Activated T-helper 1 cell treated with anti-CD3 and anti-CD28 coated beads, Interleukin-2, amount 50 U/mL, for 16 hours (primary cell): Measurements from ENCODE around the gene ADAM29.
"Not testable (repeated sequence)": the region's sequence is repeated elsewhere in the genome, so short reads cannot be mapped to it uniquely, and the experiment has no call there.

Experiments used
- DNase-seq, 2 donors: peaks; one replicate each; pipeline ENCODE4 v3.0.0-alpha.2; 2020; ENCODE audit warnings: low read depth in 1 of 2, low spot score in 1 of 2

The ADAM29 gene

DNA sequence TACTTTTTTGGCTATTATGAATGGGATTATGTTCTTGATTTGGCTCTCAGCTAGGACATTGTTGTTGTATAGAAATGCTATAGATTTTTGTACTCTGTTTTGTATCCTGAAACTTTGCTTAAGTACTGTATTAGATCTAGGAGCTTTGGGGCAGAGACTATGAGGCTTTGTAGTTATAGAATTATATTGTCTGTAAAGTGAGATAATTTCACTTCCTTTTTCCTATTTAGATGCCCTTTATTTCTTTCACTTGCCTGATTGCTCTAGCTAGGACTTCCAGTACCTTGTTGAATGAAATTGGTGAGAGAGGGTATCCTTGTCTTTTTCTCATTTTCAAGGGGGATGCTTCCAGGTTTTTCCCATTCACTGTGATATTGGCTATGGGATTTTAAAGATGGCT lies 28.1 kb downstream of the ADAM29 start:
- DNase-seq: no peak

DNA sequence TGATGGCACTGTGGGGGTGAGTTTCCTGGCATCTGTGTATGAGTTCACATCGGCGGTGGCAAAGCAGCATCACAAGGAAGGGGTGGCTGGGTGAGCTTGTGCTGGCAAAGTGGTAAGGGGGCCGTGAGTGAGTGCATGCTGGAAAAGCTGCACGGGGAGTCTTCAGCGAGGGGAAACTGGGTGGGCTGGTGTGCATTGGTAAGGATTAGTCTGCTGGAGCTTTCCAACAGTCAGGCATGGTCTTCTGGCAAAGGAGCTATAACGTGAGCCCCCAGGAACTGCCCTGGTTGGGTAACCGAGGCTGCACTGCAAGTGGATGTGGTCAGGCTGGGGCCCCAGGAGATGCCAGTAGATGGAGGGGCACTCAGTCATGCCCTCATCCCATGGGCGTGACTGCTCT lies 30.7 kb downstream of the ADAM29 start:
- no peak for DNase-seq

DNA sequence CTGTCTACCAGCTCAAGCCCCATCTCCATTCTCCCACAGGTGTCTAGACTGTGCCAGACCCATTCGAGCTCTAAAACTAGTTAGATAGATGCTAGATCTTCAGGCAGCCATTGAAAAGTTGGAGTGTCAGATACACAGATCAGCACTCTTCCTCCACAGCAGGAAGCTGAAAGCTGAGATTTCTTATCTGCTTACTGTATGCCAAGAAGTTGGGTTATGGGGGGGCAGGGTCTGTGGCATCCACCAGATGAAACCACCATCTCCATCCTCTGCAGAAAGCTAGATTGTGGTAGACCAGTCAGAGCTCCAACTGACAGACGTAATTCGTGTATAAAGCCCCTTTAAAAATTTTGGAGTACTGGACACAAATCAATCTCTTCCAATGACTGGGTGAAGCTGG lies 54.8 kb downstream of the ADAM29 start:
- DNase-seq: no peak

DNA sequence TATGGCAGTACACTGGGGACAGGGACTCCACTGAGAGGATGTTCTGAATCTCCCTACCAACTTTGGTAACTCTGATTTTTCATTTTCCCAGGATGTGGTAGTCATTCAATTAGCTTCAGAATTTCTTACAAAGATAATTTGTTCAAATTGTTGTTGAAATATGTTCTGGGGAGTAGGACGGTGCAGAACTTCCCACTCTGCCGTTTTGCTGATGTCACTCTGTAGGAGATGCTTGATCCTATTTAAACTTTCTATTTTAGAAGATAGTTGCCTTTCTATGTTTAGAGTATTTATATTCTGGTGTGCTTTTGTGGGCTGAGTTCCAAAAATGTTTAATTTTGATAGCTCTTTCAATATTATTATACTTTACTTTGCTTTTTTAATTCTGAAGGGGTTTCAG lies 55.2 kb downstream of the ADAM29 start:
- no peak for DNase-seq

DNA sequence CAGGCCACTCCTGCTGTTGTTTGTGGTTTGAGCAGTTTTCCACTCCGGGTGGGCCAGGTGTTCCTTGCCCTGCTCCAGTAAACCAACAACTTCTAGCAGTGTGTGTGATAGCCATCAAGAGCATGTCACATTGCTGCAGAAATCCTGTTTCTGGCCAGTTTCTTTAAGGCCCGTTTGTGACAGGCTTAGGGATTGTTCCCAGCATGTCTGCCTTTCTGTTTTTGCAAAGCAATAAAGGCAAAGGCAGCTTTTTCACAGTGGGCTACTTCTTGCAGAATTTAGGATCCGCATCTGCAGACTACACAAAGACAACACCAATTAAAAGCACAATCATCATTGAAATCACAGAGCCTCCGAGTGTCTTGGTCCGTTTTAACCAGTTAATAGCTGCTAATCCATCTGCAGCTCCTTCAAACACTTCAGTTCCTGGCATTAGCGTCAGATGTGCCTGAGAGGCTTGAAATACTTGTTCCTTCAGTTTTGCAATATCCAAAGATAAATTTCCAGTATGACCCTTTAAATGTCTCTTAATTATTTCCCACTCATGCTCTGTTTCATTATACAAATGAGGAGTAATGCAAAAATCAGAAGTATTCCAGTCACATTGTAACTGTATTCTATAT lies 65.1 kb downstream of the ADAM29 start:
- no peak for DNase-seq

DNA sequence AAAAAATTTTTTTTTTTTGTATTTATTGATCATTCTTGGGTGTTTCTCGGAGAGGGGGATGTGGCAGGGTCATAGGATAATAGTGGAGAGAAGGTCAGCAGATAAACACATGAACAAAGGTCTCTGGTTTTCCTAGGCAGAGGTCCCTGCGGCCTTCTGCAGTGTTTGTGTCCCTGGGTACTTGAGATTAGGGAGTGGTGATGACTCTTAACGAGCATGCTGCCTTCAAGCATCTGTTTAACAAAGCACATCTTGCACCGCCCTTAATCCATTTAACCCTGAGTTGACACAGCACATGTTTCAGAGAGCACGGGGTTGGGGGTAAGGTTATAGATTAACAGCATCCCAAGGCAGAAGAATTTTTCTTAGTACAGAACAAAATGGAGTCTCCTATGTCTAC lies 65.7 kb downstream of the ADAM29 start:
- DNase-seq: not testable (repeated sequence)

DNA sequence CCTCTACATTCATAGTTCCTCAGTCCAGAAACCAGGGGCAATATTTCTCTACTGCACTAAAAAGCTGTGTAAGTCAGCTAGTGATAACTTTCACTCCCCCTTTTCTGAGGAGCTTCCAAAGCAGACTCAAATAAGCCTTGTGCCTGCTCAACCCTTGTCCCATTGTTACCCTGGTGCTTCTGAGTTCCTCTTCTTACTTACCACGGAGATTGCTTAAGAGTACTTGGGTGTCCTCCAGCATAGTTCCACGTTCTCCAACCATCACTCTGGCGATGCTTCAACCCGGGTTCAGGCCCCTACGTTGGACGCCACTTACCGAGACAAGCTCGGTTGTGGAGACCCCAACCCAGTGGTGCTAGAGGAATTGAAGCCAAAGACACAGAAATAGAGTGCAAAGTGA lies 71.6 kb downstream of the ADAM29 start:
- no peak for DNase-seq

DNA sequence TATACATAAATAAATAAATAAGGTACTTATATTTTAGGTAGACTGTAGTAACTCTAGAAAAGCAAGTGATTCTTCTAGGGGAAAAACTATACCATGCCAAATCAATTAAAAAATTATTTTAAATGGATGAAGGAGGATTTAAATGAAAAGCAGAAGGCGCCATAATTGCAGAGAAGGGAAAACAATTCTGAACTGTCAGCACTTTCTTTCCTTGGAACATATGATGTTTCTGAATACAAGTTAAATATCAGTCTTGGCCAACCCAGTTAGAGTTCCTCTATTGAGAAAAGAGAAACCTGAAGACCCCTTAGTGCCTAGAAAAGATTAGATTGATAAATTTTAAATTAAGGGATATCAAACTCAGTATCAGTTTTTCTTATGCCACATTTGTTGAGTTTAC lies 75.8 kb downstream of the ADAM29 start:
- DNase-seq: no peak

DNA sequence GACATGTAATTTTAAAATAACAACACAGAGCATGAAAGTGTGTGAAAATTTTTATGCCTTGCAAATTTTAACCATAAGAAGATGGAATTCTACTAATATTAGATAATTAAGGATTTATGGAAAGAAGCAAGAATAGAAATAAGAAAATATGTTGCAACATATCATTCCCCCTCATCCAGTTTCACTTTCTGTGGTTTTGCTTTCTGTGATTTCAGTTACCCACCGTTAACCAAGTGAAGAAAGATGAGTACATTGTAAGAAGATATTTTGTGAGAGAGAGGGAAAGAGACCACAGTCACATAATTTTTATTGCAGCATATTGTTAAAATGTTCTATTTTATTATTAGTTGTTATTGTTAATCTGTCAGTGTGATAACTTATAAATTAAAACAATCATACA lies 77.9 kb downstream of the ADAM29 start:
- no peak for DNase-seq

DNA sequence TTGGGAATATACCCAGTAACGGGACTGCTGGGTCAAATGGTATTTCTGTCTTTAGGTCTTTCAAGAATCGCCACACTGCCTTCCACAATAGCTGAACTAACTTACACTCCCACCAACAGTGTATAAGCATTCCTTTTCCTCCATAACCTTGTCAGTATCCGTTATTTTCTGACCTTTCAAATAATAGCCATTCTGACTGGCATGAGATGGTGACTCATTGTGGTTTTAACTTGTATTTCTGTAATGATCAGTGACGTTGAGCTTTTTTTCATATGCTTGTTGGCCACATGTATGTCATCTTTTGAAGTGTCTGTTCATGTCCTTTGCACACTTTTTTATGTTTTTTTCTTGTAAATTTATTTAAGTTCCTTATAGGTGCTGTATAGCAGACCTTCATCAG lies 81.2 kb downstream of the ADAM29 start:
- DNase-seq: no peak

DNA sequence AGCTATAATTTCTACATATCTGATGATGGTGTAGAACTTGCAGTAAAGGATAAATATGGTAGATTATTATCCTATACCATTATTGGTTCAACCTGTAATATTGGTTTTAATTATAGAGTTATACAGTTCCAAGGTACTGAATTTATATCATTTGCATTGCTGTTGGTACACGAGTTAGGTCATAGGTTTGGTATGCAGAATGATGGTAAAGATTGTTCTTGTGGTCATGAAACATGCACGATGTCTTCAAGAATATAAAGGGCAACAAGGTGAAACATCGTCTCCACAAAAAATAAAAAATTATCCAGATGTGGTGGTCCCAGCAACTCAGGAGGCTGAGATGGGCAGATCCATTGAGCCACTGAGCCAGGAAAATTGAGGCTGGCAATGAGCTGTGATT lies 99.6 kb downstream of the ADAM29 start:
- DNase-seq: no peak

DNA sequence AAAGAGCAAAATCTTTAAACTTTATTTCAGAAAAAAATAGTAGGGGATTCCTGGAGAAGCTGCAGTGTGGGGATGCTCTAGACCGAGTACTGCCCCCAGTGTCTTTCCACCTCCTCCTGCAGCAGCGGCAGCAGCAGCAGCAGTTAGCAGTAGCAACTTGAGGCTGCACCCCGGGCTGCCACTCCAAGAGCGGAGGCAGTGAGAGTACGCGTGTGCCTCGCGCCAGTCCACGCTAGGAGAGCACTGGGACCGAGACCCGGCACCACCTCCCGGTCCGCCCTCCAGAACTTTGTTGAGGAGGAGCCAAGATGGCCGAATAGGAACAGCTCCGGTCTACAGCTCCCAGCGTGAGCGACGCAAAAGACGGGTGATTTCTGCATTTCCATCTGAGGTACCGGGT lies 101.3 kb downstream of the ADAM29 start:
- DNase-seq: not testable (repeated sequence)
